Measurements from ENCODE around the gene GIPC1. TPM values are rescaled to one million over a fixed set of nuclear protein-coding genes. Genes with fewer than 3 reads are reported as not detected.

The GIPC1 gene
- total and polyA plus RNA-seq, 9 of the 15 experiments (the other 6 are each of a cell fraction or from before 2014, with no cell fraction given): 0.49 to 54.7 (median 24.8) TPM

- TF ChIP-seq PRDM10 (IDR thresholded peaks at IDR 0.05; ENCODE audit: partially characterized antibody): peak; percentile 15
- TF ChIP-seq MED1 (CRISPR knock-in tag; IDR thresholded peaks at IDR 0.05; ENCODE audit: borderline replicate concordance): peak; percentile 31; the same call in 1 of the 2 replicates
- no peak for TF ChIP-seq SMARCE1 (IDR thresholded peaks at IDR 0.05)
- no peak for TF ChIP-seq ZBTB34 (CRISPR knock-in tag; IDR thresholded peaks at IDR 0.05)
- no peak for TF ChIP-seq L3MBTL2 (IDR thresholded peaks at IDR 0.05)
- TF ChIP-seq HDGF (IDR thresholded peaks at IDR 0.05): no peak
- no peak for TF ChIP-seq POU5F1 (IDR thresholded peaks at IDR 0.05; ENCODE audit: borderline replicate concordance, low read depth, low read length, partially characterized antibody)
- no peak for TF ChIP-seq GTF2F1 (IDR thresholded peaks at IDR 0.05; ENCODE audit: low read depth, low read length)
- TF ChIP-seq NUFIP1 (IDR thresholded peaks at IDR 0.05; ENCODE audit: partially characterized antibody): no peak
- TF ChIP-seq TSHZ1 (CRISPR knock-in tag; IDR thresholded peaks at IDR 0.05): no peak
- TF ChIP-seq SRF (CRISPR knock-in tag; IDR thresholded peaks at IDR 0.05): no peak
- TF ChIP-seq MAFG (tag; conservative IDR thresholded peaks at IDR 0.05): no peak
- TF ChIP-seq ZNF668 (CRISPR knock-in tag; IDR thresholded peaks at IDR 0.05): no peak
- TF ChIP-seq CUX1 (CRISPR knock-in tag; IDR thresholded peaks at IDR 0.05): no peak
Measured at GRCh38 chr19:14517446-14517839, 21.5 kb upstream of the GIPC1 start (continued).

Data from K562 (cell line).